Umbilical cord (tissue), 2 donors: ENCODE measurements around the gene MARCHF3. TPM values are rescaled to one million over a fixed set of nuclear protein-coding genes. Genes with fewer than 3 reads are reported as not detected.
"Not testable (repeated sequence)": the region's sequence is repeated elsewhere in the genome, so short reads cannot be mapped to it uniquely, and the experiment has no call there.

Source experiments
- DNase-seq: peaks from one replicate; pipeline ENCODE4 v3.0.0-alpha.2; 2015; ENCODE audit warnings: low spot score
- total RNA-seq: library from RNA; depleted of rRNA; stranded (reverse); fragments of >200 nt; gene quantifications from one replicate; pipeline ENCODE4 v1.2.3, GENCODE V29; 2014; ENCODE audit warnings: low replicate concordance; ENCODE audit not compliant: insufficient read depth

The MARCHF3 gene
- total RNA-seq, 1 donor from 2014 or later: 34.4 TPM

DNA sequence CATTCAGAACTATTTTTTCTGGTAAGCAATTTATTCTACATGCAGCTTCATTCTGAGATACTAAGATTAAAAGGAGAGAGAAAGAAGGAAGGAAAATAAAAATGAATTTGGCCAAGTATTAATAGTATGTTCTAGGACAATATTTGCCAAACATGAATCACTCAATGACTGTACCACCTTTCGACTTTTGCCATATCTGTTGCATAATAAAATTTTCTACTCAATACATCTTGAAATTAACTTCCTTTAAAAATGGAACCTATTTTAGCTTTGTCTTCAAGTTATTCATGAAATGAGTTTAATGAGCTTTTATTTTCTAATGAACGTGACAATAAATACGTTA is 111.8 kb downstream of the MARCHF3 start:
- no peak for DNase-seq

- DNase-seq: no peak
Observed at GRCh38 chr5:126917918-126918614, 112.3 kb downstream of the MARCHF3 start.

DNA sequence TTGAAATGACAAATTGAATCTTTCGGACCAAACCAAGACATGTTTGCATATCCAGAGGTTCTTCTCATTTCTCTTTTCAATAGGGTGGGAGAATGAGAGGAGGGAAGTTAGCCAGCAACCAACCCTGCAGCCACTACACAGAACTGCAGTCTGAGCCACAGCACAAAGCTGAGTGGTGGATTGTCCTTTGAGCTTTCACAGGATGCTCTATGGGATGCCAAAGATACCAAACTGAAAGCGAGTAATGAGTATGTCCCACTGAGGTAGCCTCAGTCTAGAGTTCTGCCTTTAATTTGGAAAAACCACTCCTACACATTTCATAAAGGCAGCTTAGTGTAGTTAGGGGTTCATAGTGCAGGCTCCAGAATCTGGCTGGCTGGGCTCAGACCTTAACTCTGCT is 114.9 kb downstream of the MARCHF3 start:
- no peak for DNase-seq

DNA sequence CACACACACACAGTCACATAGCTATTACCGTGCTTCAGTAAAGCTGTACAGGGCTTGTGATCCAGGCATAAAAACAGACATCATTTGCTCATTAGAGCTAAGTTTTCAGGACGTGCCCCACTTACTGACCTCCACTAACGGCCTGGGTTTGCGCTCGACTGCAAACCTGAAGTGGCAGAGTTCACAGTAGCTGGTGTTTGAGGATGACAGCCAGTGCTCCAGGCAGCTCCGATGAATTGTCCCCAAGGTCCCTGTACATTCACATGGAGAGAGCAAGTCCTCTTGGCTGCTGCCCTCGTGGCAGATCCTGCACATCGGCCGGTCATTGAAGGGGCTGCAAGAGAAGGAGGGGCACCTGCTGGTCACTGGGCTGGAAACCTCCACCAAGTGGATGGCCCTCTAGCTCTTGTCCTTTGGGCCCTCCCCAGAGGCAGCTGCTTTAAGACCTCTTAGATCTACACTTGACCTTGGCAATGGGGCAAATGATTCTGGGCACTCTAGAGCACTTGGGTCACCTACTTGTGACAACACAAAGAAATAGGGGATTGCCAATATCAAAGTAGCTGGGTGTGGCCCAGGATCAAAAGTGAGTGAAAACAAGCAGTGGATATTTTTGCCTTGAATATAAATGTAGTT is 115.4 kb downstream of the MARCHF3 start:
- DNase-seq: no peak

DNA sequence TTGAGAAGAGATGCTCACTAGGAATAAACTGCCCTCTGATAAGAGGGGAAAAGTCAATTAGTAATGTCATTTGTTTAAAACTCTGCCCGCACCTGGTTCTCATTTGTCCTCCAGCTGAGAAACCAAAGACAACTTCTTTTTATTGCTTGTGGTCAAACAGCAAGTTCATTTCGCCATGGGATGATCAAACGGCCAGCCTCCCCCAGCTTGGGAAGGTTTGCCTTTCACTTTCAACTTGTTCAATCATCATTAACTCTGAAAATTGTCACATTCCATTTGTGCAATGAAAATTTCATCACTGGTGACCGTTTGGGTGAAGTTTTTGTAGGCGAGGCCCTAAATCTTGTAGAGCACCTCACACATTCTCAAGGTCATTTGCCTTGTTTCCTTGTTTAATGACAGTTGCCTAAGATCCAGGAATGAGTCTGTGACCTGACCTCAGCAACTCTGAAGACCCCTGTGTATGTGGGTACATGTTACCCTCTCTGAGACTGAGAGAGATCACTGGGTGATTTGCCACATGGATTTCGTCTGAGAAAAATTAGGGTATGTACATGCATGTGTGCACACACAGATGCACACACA is 117.7 kb downstream of the MARCHF3 start:
- DNase-seq: no peak

- no peak for DNase-seq
Observed at GRCh38 chr5:126911986-126912385, 118.4 kb downstream of the MARCHF3 start.

DNA sequence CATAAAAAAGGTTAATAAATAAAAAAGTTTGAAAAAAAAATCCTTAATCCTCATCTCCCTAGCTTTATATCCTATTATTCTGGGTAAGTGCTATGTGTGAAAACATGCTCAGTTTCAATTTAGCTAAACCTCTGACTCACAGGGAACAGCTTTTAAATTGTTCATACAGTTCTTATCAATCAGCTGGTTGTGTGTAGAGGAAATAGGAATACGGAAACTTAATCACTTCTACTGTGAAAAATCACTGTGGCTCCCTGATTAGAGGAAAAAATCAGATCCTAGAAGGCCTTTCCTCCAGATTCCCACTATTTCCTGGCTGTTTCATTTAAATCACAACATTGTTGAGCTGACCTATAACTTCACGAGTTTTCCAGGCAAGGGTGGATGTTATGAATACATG is 120.5 kb downstream of the MARCHF3 start:
- no peak for DNase-seq

- not testable (repeated sequence) for DNase-seq
Observed at GRCh38 chr5:126904407-126904806, 126.0 kb downstream of the MARCHF3 start.

- no peak for DNase-seq
Observed at GRCh38 chr5:126900796-126901195, 129.6 kb downstream of the MARCHF3 start.

- DNase-seq: no peak
Observed at GRCh38 chr5:126899476-126899875, 130.9 kb downstream of the MARCHF3 start.

GRCh38 chr5:126897851-126898630 is 132.3 kb downstream of the MARCHF3 start:
- no peak for DNase-seq

GRCh38 chr5:126896170-126896702 is 134.1 kb downstream of the MARCHF3 start:
- DNase-seq: no peak

DNA sequence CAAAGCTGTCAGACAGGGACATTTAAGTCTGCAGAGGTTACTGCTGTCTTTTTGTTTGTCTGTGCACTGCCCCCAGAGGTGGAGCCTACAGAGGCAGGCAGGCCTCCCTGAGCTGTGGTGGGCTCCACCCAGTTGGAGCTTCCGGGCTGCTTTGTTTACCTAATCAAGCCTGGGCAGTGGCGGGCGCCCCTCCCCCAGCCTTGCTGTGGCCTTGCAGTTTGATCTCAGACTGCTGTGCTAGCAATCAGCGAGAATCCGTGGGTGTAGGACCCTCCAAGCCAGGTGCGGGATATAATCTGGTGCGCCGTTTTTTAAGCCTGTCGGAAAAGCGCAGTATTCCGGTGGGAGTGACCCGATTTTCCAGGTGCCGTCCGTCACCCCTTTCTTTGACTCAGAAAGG is 134.6 kb downstream of the MARCHF3 start:
- DNase-seq: not testable (repeated sequence)

DNA sequence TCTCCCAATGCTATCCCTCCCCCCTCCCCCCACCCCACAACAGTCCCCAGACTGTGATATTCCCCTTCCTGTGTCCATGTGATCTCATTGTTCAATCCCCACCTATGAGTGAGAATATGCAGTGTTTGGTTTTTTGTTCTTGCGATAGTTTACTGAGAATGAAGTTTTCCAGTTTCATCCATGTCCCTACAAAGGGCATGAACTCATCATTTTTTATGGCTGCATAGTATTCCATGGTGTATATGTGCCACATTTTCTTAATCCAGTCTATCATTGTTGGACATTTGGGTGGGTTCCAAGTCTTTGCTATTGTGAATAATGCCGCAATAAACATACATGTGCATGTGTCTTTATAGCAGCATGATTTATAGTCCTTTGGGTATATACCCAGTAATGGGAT is 139.9 kb downstream of the MARCHF3 start:
- not testable (repeated sequence) for DNase-seq

GRCh38 chr5:126888175-126888574 is 142.2 kb downstream of the MARCHF3 start:
- no peak for DNase-seq

DNA sequence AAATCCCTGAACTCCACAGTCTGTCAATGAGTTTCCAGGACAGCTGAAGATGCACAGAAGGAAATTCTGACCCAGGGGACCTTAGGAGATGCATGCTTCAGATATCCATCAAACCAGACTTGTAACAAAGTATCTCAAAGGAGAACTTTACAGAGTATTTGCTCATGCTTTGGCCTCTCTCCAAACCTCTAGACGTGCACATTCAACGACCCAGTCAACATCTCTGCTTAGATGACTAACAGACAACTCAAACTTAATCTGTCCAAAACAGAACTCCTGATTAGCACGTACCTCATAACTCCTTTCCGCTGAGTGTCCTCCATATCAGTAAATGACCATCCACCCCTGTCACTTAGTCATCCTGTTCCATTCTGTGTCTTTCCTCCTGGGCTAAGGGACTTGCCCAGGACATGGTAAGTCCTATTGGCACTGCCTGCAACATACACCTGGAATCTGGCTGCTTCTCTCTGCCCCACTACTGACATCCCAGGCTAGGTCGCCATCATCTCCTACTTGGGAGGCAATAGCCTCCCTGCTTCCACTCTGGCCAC is 146.0 kb downstream of the MARCHF3 start:
- peak; percentile 95 for DNase-seq

GRCh38 chr5:126883564-126884245 is 146.7 kb downstream of the MARCHF3 start:
- DNase-seq: peak; percentile 73

DNA sequence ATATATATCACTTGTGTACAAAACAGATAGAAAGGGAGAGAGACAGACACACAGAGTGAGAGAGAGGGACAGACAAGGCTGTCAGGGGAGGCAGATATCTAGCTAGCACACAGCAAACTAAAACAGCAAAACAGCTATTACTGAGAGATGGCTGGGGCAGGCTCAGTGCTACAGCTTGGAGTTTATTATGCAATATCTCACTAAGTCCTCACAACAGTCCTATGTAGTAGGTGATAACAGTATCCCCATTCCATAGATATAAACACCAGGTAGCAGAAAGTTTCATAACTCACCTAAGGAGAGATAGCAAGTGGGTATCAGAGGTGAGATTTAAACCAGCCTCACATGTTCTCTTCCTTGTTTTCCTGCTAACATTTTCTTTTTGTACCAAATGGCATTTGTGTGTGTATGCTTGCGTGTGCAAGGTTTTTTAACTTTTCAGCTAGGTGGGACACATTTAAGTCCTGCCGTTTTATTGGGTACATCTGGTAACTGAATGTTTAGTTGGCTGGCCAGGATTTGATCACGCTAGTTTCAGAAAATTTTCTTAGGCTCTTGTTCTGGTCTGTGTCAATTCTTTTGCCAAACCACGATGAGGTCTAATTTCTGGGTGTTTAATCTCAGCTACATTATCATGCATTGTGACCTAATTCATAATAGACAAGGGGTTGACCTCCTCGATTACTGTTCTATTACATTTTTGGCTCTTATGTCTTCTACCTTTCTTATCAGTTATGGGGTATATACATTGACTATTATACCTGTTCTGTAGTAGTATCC is 148.3 kb downstream of the MARCHF3 start:
- DNase-seq: no peak

DNA sequence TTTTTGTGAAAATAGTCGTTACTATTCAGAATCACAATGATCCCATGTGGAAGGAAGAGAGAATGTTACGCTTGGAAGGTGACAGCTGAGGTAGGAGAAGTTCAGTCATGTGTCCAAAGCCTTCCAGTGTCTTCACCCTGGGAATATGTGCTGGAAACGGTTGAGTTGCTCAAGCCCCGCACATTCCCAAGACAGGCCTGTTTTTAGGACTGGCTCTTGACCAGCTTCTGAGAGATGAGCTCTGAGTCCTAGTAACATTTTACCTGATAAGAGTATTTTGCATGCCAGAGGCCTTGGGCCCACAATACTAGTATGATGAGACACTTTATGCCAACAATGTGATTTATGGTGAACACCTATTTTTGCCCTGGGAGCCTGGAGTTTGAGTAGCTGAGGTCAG is 151.7 kb downstream of the MARCHF3 start:
- DNase-seq: no peak

GRCh38 chr5:126878085-126878484 is 152.3 kb downstream of the MARCHF3 start:
- no peak for DNase-seq
